Ovary (tissue), 3 donors: ENCODE results near the gene MIEN1.
"Not testable (repeated sequence)": the region's sequence is repeated elsewhere in the genome, so short reads cannot be mapped to it uniquely, and the experiment has no call there.

Source experiments
- EP300 ChIP-seq: sonication (generic); formaldehyde crosslinking; IDR thresholded peaks from one replicate; pipeline ENCODE4 v1.6.1; 2017; ENCODE audit warnings: antibody characterized with exemption
- POLR2A ChIP-seq: fragments of 450-650 bp; IDR thresholded peaks from one replicate; pipeline ENCODE4 v1.6.1; 2017; ENCODE audit warnings: antibody characterized with exemption, mild to moderate bottlenecking, moderate library complexity
- TF ChIP-seq, protein P1 (sequence below), 3 donors: fragments of 450-650 bp in 2 of 3; fragments of 200-600 bp in 1 of 3; IDR thresholded peaks; one replicate each; pipeline versions ENCODE4 v1.5.1 to v1.8.0; 2016 to 2022; ENCODE audit warnings: antibody characterized with exemption in 3 of 3, mild to moderate bottlenecking in 1 of 3
- donor health status: DM: no; HTN: no; CAD: no.

DNA sequence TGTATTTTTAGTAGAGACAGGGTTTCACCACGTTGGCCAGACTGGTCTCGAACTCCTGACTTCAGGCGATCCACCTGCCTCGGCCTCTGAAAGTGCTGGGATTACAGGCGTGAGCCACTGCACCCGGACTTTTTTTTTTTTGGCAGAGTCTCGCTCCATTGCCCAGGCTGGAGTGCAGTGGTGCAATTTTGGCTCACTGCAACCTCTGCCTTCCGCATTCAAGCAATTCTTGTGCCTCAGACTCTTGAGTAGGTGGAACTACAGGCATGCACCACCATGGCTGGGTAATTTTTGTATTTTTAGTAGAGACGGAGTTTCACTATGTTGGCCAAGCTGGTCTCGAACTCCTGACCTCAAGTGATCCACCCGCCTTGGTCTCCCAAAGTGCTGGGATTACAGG lies 19.3 kb downstream of the MIEN1 start:
- TF ChIP-seq, protein P1, sequence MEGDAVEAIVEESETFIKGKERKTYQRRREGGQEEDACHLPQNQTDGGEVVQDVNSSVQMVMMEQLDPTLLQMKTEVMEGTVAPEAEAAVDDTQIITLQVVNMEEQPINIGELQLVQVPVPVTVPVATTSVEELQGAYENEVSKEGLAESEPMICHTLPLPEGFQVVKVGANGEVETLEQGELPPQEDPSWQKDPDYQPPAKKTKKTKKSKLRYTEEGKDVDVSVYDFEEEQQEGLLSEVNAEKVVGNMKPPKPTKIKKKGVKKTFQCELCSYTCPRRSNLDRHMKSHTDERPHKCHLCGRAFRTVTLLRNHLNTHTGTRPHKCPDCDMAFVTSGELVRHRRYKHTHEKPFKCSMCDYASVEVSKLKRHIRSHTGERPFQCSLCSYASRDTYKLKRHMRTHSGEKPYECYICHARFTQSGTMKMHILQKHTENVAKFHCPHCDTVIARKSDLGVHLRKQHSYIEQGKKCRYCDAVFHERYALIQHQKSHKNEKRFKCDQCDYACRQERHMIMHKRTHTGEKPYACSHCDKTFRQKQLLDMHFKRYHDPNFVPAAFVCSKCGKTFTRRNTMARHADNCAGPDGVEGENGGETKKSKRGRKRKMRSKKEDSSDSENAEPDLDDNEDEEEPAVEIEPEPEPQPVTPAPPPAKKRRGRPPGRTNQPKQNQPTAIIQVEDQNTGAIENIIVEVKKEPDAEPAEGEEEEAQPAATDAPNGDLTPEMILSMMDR (IDR thresholded peaks at IDR 0.05), result not testable (repeated sequence)
- not testable (repeated sequence) for TF ChIP-seq EP300, POLR2A
